Measurements from ENCODE around the gene SRPX.

The SRPX gene

DNA sequence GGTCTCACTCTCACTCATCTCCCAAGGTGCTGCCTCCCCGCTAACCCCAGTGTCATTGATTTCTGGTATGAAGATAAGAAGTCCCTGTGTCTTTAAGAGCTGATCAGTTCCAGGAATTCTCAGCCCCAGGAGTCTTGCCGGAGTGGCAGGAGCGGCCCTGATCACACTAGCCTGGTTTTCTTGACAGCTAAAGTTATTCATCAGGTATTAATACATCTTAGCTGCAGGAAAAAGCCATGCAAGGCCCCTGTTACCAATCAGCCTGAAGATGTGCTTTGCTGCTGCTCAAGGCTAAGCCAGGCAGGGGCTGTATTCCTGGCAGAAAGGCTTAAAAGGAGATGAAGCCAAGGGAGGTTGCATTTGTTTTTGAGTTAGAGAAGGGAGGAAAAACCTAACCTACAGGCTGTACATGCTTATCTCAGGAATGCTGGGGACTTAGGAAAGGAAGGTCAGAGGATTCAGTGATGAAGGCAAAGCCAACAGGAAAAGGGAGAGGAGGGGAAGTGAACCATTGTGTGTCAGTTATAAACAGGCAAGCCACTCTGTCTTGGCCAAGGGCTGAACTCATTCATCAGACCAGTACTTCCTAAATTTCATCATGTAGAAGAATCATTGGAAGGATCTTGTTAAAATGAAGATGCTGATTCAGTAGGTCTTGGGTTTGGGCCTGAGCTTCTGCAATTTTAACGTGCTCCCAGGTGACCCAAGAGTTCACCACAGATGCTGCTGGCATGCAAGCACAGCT is 8.6 kb downstream of the SRPX start:
- no peak for DNase-seq (ENCODE audit: low read depth, low spot score)

DNA sequence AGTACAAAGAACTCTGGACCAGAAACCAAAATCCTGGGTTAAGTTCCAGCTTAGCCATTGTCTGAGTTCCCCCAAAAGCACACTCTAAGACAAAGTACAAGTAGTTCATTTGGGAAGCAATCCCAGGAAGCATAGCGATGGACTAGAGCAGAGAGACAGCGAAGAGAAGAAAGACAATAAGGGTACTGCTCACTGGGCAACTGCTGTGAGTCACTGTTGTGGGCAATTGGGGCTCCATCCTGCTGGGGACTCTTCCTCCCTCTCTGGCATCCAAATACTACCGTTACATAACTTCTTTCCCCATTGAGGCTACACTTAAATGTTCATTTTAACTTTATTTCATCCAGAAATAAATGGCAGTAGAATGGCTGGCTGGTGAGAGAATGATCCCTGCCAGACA is 14.1 kb downstream of the SRPX start:
- DNase-seq (ENCODE audit: low read depth, low spot score) = no peak

- no peak for DNase-seq (ENCODE audit: low read depth, low spot score)
Observed at GRCh38 chrX:38206036-38206435, 14.6 kb downstream of the SRPX start.

GRCh38 chrX:38205039-38205438 is 15.6 kb downstream of the SRPX start:
- DNase-seq (ENCODE audit: low read depth, low spot score) = no peak

- no peak for DNase-seq (ENCODE audit: low read depth, low spot score)
Observed at GRCh38 chrX:38192007-38192810, 28.5 kb downstream of the SRPX start.

- no peak for DNase-seq (ENCODE audit: low read depth, low spot score)
Observed at GRCh38 chrX:38189431-38190250, 31.0 kb downstream of the SRPX start.

DNA sequence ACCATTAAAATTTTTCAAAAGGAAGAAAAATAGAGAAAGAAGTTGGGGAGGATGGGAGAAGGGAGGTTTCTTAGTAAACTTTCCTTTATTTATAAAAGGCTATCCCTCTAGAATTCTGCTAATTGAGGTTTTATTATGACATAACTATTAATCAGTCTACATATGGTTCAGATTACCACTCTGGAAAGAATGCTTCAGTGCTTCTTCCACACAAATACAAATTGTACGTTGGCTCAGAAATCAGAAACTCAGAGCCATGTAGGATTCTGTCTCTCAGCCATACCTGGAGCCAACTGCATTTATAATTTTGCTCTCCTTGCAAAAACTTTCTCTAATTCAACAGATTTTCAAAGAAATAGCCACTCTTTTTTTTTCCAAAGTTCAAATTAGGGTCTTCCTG is 37.1 kb downstream of the SRPX start:
- DNase-seq (ENCODE audit: low read depth, low spot score) = no peak

DNA sequence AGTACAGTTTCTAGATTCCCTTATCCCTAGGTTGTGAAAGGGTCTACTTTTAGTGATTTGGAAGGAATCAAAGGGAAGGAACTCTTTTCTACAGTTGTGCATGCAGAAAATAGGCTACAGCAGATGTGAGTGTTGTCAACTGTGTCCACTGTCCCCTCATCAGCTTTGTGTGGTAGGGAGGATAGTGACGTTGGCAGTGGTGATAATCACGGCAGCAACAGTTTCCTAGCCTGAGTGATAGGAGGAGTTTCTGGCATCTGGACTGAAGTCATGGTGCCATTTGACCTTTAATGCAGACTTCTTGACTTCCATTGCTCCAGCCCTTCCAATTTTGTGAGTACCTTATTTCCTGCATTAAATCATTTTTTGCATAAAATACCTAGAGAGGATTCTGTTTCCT is 39.3 kb downstream of the SRPX start:
- DNase-seq (ENCODE audit: low read depth, low spot score) = no peak

DNA sequence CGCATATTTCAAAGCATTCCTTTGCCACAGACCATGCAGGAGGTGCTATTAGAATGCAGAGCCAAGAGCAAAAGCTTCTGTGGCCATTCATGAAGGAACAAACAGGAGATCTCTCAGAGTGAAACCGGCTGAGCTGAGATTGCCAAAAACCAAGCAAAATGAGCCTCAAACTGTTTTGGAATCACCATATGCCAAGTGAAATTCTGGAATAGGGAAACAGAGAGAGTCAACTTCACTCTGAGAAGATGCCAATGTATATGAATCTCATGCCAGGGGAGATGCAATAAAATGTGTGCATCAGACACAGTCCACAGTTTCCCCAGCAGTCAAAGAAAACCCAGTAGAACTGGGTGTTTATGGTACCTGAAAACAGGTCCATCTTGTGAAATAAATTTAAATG is 42.3 kb downstream of the SRPX start:
- DNase-seq (ENCODE audit: low read depth, low spot score) = no peak

GRCh38 chrX:38175139-38175538 is 45.5 kb downstream of the SRPX start:
- no peak for DNase-seq (ENCODE audit: low read depth, low spot score)

- DNase-seq (ENCODE audit: low read depth, low spot score) = no peak
Observed at GRCh38 chrX:38172596-38172995, 48.1 kb downstream of the SRPX start.

DNA sequence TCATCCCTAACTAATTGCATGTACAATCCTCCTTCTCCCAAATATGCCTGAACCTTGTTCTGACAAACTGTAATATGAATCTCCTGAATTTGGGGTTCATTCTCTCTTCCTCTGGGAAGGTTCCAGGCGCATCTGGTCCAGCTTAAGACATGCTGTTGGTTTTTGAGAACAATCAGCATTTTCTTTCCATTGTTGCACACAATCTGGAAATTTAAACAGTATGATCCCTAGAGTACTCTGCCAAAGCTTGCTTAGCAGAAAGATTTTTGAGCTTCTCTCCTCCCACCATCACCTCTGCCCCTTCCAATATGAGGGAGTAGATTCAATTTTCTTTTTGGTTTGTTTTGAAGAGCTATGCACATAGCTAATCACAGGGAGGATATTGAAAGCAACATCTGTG is 50.1 kb downstream of the SRPX start:
- no peak for DNase-seq (ENCODE audit: low read depth, low spot score)

DNA sequence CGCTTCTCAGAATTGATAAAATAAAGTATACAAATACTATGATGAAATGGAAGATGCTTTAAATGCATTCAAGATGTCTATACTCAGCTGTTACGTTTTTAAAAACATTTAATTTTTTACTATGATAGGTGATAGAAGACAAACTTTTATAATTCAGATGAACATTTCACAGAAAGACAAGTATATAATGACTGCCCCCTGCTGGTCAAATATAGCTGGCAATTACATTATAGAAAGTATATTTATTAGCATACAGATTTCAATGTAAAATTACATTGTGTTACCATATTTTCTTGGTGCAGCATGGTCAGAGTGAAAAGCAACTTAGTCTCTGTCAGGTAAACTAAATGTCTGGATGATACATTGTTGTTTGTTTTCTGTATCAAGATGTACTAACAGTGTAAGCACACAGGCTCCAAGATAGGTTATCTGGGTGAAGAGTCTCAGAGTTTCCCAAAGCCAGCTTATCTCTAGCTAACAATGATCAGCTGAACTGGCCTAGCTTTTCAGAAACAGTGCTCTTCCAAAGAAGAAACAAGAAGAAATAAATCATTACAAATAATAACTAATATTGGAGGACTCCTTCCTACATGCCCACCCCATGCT is 54.1 kb downstream of the SRPX start:
- no peak for DNase-seq (ENCODE audit: low read depth, low spot score)

DNA sequence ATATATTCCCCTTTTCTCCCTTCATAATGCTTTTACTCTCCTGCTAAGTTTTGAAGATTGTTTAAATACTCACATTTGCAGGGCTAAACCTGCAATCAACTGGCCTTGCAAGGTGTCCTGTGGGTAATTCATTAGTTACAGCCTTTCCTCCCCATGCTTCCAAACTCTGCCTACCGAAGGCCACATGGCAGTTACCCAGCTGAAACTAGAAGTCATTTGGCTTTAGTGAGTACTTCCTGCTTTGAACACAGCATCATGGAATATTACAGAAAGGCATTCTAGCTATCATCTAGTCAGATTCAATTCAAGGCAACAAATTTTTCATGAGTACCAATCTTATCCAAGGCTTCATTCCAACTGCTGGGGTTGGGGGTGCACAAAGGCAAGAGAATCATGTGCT is 55.6 kb downstream of the SRPX start:
- no peak for DNase-seq (ENCODE audit: low read depth, low spot score)

DNA sequence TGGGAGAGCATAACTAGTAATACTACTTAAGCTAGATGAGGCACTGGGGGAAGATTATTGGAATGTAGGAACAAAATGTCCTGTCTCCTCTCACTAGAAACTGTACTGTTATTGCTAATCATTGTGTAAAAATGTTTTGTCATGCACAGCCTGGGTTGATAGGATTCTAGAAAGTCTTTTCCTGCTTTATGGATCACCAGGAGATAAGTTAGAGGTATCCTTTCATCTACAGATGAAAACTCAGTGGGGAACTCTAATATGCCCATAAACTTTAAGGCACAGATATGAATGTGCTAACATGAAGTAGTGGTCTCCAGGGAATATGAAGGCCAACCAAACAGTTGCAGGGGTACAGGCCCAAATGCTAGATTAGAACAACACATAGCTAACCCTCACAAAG is 57.5 kb downstream of the SRPX start:
- no peak for DNase-seq (ENCODE audit: low read depth, low spot score)

DNA sequence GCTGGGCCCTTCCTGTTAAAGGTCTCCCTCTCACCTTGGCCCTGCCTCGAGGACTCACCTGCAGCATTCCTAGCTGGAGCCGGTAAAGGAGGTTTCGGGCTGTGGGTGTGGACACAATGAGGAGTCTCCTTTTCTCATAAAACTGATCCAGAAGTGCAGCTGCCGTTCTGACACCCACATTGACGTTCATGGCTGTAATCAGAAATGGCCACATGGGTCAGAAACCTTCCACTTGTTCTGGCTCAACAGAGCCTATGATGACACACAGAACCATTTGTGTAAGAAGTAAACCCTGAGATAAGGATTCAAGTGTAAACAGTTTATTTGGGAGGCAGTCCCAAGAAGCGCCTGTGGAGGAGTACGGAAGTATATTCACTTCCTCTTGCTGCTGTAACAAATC is 63.8 kb downstream of the SRPX start:
- no peak for DNase-seq (ENCODE audit: low read depth, low spot score)

DNA sequence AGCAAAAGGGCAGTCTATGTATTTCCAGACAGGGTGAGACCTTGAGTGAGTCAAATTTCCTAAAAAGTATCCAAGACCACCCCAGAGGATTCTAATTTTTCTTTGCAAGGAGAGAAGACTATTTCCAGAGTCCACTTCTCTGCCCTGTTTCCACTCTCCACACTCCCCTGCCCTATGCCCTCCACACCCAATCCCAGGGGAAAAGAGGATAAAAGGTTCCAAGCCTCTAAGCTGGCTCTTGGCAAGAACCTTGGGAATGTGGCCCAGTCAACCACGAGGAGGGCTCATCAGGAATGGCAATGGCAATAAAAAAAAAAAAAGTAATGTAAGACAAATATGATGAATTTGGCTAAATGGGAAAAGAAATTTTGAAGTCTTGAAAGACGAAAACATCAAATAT is 65.9 kb downstream of the SRPX start:
- DNase-seq (ENCODE audit: low read depth, low spot score) = no peak

DNA sequence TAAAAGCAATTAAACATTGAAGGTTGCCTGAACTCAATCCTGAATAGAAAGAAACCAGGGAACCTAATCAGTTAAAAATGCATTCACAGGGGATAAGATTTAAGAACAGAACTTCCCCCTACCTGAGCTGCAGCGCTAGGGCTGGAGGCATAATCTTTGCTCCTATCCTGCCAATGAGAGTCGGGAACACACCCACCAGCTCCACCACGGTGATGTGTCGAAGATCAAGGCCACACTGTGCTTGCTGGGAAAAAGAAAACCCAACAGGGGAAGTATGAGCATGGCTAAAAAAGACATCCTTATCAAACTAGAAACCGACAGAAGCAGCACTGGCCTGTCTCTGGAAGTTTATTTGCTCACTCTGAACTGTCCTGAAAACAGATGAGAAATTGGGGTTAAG is 66.3 kb downstream of the SRPX start:
- no peak for DNase-seq (ENCODE audit: low read depth, low spot score)

- DNase-seq (ENCODE audit: low read depth, low spot score) = no peak
Observed at GRCh38 chrX:38151441-38151840, 69.2 kb downstream of the SRPX start.

- no peak for DNase-seq (ENCODE audit: low read depth, low spot score)
Observed at GRCh38 chrX:38150993-38151392, 69.7 kb downstream of the SRPX start.

DNA sequence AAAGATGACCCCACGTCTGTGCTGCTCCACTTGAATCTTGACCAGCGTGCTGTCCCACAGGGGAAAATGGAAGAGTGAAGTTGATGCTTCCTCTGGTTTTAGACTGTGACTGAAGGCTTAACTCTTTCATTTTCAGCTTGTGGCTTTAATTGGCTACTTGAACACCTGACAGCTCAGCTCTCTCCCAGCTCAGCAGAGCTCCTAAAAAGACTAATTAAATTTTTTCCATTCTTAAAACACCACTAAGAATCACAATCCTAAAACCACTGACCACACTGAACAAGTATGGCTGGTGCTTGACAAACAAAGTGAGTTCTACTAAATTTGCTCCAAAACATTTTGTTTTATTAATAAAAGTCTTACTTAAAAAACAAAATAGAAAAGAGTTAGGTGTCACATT is 71.7 kb downstream of the SRPX start:
- DNase-seq (ENCODE audit: low read depth, low spot score) = no peak

GRCh38 chrX:38142610-38143009 is 78.1 kb downstream of the SRPX start:
- DNase-seq (ENCODE audit: low read depth, low spot score) = no peak
